Activated gamma-delta T cell treated with anti-CD3 and anti-CD28 coated beads, Interleukin-2, amount 50 U/mL, for 16 hours (primary cell): ENCODE results near the gene CALR.
"Not testable (repeated sequence)": the region's sequence is repeated elsewhere in the genome, so short reads cannot be mapped to it uniquely, and the experiment has no call there.

Experiments
- DNase-seq: peaks from one replicate; pipeline ENCODE4 v3.0.0-alpha.2; 2020; ENCODE audit warnings: low read depth

Gene CALR

GRCh38 chr19:12933287-12934072, 4.9 kb upstream of the CALR start, which contains the start of gene FARSA:
Gene FARSA (minus strand): TSS chr19:12933711. CDS start chr19:12933696, 15 bp downstream.
- DNase-seq = peak; percentile 86

GRCh38 chr19:12935071-12935470, 3.3 kb upstream of the CALR start:
- no peak for DNase-seq

- no peak for DNase-seq
Measured at GRCh38 chr19:12936582-12936981, 1.8 kb upstream of the CALR start.

GRCh38 chr19:12937093-12937926, 1.1 kb upstream of the CALR start:
- no peak for DNase-seq

GRCh38 chr19:12938779-12939601, 581 bp downstream of the CALR start:
- DNase-seq = no peak

- DNase-seq = no peak
Measured at GRCh38 chr19:12939975-12940423, 1.6 kb downstream of the CALR start.

GRCh38 chr19:12940897-12941296, 2.5 kb downstream of the CALR start:
- DNase-seq = no peak

GRCh38 chr19:12943437-12944044, 5.1 kb downstream of the CALR start:
- no peak for DNase-seq

- DNase-seq = no peak
Measured at GRCh38 chr19:12944104-12944674, 5.8 kb downstream of the CALR start.

GRCh38 chr19:12945479-12946091, 7.2 kb downstream of the CALR start, which contains the start of gene RAD23A:
Gene RAD23A (plus strand): TSS chr19:12945862. CDS start chr19:12945949, 87 bp downstream.
- DNase-seq = peak; percentile 96

- DNase-seq = no peak
Measured at GRCh38 chr19:12946092-12946721, 7.8 kb downstream of the CALR start.

- no peak for DNase-seq
Measured at GRCh38 chr19:12946731-12947496, 8.5 kb downstream of the CALR start.

GRCh38 chr19:12947702-12948611, 9.5 kb downstream of the CALR start:
- no peak for DNase-seq

- DNase-seq = no peak
Measured at GRCh38 chr19:12948612-12949362, 10.4 kb downstream of the CALR start.

- no peak for DNase-seq
Measured at GRCh38 chr19:12949363-12950283, 11.2 kb downstream of the CALR start.

GRCh38 chr19:12952050-12952449, 13.6 kb downstream of the CALR start:
- not testable (repeated sequence) for DNase-seq
